Esophagus squamous epithelium (tissue), 5 donors: Measurements from ENCODE around the gene FRMD4A. TPM values are rescaled to one million over a fixed set of nuclear protein-coding genes. Genes with fewer than 3 reads are reported as not detected.

Experiments
- DNase-seq: peaks from one replicate; lab custom pipeline; 2025; lab: John Stamatoyannopoulos, UW
- H3K27ac ChIP-seq, 4 donors: fragments of 200-600 bp; sonication (generic); one replicate each; pipeline ENCODE4 v1.5.1; 2016 to 2019; ENCODE audit warnings: mild to moderate bottlenecking in 1 of 4
- H3K27me3 ChIP-seq, 4 donors: fragments of 200-600 bp; sonication (generic); 1 replicate in 3 of 4; 2 replicates in 1 of 4; pipeline versions ENCODE4 v1.5.1 to v1.6.0; 2017 to 2021; ENCODE audit warnings: antibody characterized with exemption in 1 of 4
- H3K36me3 ChIP-seq, 3 donors: fragments of 200-600 bp; sonication (generic); one replicate each; pipeline ENCODE4 v1.5.1; 2016 to 2019
- H3K4me1 ChIP-seq, 3 donors: fragments of 200-600 bp; sonication (generic); one replicate each; pipeline ENCODE4 v1.5.1; 2017 to 2019
- H3K4me3 ChIP-seq, 4 donors: fragments of 200-600 bp; sonication (generic); 1 replicate in 3 of 4; 2 replicates in 1 of 4; pipeline ENCODE4 v1.5.1; 2016 to 2019; ENCODE audit warnings: mild to moderate bottlenecking in 2 of 4, moderate library complexity in 1 of 4
- H3K9me3 ChIP-seq, 3 donors: fragments of 200-600 bp; sonication (generic); one replicate each; pipeline ENCODE4 v1.5.1; 2016 to 2019
- CTCF ChIP-seq, 6 experiments: fragments of 450-650 bp in 4 of 6; fragments of 200-600 bp in 2 of 6; sonication (generic) in 2 of 6; IDR thresholded peaks; one replicate each; pipeline ENCODE4 v1.5.1; 2016 to 2019; ENCODE audit warnings: antibody characterized with exemption in 6 of 6, mild to moderate bottlenecking in 4 of 6, moderate library complexity in 4 of 6
- POLR2A ChIP-seq, 4 donors: fragments of 450-650 bp; IDR thresholded peaks; one replicate each; pipeline ENCODE4 v1.6.1; 2017; ENCODE audit warnings: antibody characterized with exemption in 4 of 4, mild to moderate bottlenecking in 4 of 4, moderate library complexity in 3 of 4
- WGBS, 2 donors: methylation state at CpG; one replicate each; pipeline ENCODE4 v1.1.5; 2018; 5-methylcytosine and 5-hydroxymethylcytosine counted together
- intact Hi-C: fragments of 100-400 bp; cut with DNase I; formaldehyde crosslinking; loops from one replicate; pipeline ENCODE4 v1.15.0; 2022
- total RNA-seq, 4 donors: library from RNA; depleted of rRNA; stranded (reverse); fragments of >200 nt; gene quantifications; one replicate each; pipeline ENCODE4 v1.1.0, GENCODE V29; 2016
- donor health status: DM: yes; HTN: yes; CAD: no.

Gene FRMD4A
- total RNA-seq, 4 donors from 2014 or later: 7.3 to 15.3 (median 8.6) TPM

GRCh38 chr10:14151571-14151970 lies 179.2 kb downstream of the FRMD4A start:
- WGBS, 2 donors: 60 to 69% methylated on average over 1 of the region's 1 CpG
- Histone ChIP-seq H3K4me3 (no peak overlapping the region), H3K9me3 (peaks cover 0 to 2% (median 0%) of the 10 kb centered on the region in 3 donors), H3K27ac (no peak overlapping the region), H3K36me3 (no peaks in the 10 kb centered on the region), H3K27me3 (peaks cover 0 to 6% (median 0%) of the 10 kb centered on the region in 4 donors), H3K4me1 (no peaks in the 10 kb centered on the region)
- TF ChIP-seq POLR2A (IDR thresholded peaks at IDR 0.05): no peak
- no peak for TF ChIP-seq CTCF (IDR thresholded peaks at IDR 0.05)
- DNase-seq: no peak
- intact Hi-C loops: no loop called here

GRCh38 chr10:14150526-14150925 lies 180.2 kb downstream of the FRMD4A start:
- intact Hi-C loops: no loop called here
- Histone ChIP-seq H3K27me3 (peaks cover 0 to 7% (median 0%) of the 10 kb centered on the region in 4 donors), H3K27ac (no peak overlapping the region), H3K9me3 (peaks cover 0 to 2% (median 0%) of the 10 kb centered on the region in 3 donors), H3K4me1 (no peaks in the 10 kb centered on the region), H3K4me3 (no peak overlapping the region), H3K36me3 (no peaks in the 10 kb centered on the region)
- 68 to 74% methylated on average over 4 of the region's 4 CpGs for WGBS, 2 donors
- no peak for TF ChIP-seq CTCF (IDR thresholded peaks at IDR 0.05)
- TF ChIP-seq POLR2A (IDR thresholded peaks at IDR 0.05): no peak
- no peak for DNase-seq

- WGBS, 2 donors: 69 to 78% methylated on average over 4 of the region's 4 CpGs
Observed at GRCh38 chr10:14146501-14146900, 184.2 kb downstream of the FRMD4A start.

GRCh38 chr10:14146025-14146424 lies 184.7 kb downstream of the FRMD4A start:
- TF ChIP-seq POLR2A (IDR thresholded peaks at IDR 0.05) (no peak), CTCF (IDR thresholded peaks at IDR 0.05) (no peak)

More at GRCh38 chr10:14146501-14146900, 184.2 kb downstream of the FRMD4A start:
- TF ChIP-seq CTCF (IDR thresholded peaks at IDR 0.05): no peak
- no peak for TF ChIP-seq POLR2A (IDR thresholded peaks at IDR 0.05)
- H3K27ac ChIP-seq: no peak overlapping the region
- H3K4me3 ChIP-seq: no peak overlapping the region
- intact Hi-C loops: no loop called here
- no peak for DNase-seq
- no peaks in the 10 kb centered on the region for H3K9me3 ChIP-seq
- H3K27me3 ChIP-seq: peaks cover 0 to 10% (median 0%) of the 10 kb centered on the region in 4 donors
- no peaks in the 10 kb centered on the region for H3K36me3 ChIP-seq
- H3K4me1 ChIP-seq: no peaks in the 10 kb centered on the region

GRCh38 chr10:14144451-14144850 lies 186.3 kb downstream of the FRMD4A start:
- Histone ChIP-seq H3K4me1 (no peaks in the 10 kb centered on the region), H3K27me3 (peaks cover 0 to 16% (median 0%) of the 10 kb centered on the region in 4 donors), H3K9me3 (no peaks in the 10 kb centered on the region), H3K27ac (no peak overlapping the region), H3K4me3 (no peak overlapping the region), H3K36me3 (no peaks in the 10 kb centered on the region)
- no peak for TF ChIP-seq POLR2A (IDR thresholded peaks at IDR 0.05)
- TF ChIP-seq CTCF (IDR thresholded peaks at IDR 0.05): no peak
- WGBS, 2 donors: 65 to 77% methylated on average over 4 of the region's 4 CpGs
- no peak for DNase-seq
- intact Hi-C loops: no loop called here

More at GRCh38 chr10:14146025-14146424, 184.7 kb downstream of the FRMD4A start:
- intact Hi-C loops: no loop called here
- no peak for DNase-seq
- H3K9me3 ChIP-seq: no peaks in the 10 kb centered on the region
- peaks cover 0 to 10% (median 0%) of the 10 kb centered on the region in 4 donors for H3K27me3 ChIP-seq
- 70 to 79% methylated on average over 3 of the region's 3 CpGs for WGBS, 2 donors
- H3K27ac ChIP-seq: no peak overlapping the region
- H3K36me3 ChIP-seq: no peaks in the 10 kb centered on the region
- H3K4me1 ChIP-seq: no peaks in the 10 kb centered on the region
- H3K4me3 ChIP-seq: no peak overlapping the region
